Sigmoid colon (tissue), 3 donors: Measurements from ENCODE around the gene EP400.

Experiments used
- CTCF ChIP-seq, 4 experiments: fragments of 450-650 bp in 3 of 4; fragments of 200-600 bp in 1 of 4; IDR thresholded peaks; one replicate each; pipeline ENCODE4 v1.5.1; 2016 to 2019; ENCODE audit warnings: antibody characterized with exemption in 4 of 4, mild to moderate bottlenecking in 3 of 4, moderate library complexity in 2 of 4
- POLR2A ChIP-seq, 2 donors: fragments of 450-650 bp; IDR thresholded peaks; one replicate each; pipeline ENCODE4 v1.6.1; 2016; ENCODE audit warnings: antibody characterized with exemption in 2 of 2, mild to moderate bottlenecking in 2 of 2, moderate library complexity in 2 of 2

DNA sequence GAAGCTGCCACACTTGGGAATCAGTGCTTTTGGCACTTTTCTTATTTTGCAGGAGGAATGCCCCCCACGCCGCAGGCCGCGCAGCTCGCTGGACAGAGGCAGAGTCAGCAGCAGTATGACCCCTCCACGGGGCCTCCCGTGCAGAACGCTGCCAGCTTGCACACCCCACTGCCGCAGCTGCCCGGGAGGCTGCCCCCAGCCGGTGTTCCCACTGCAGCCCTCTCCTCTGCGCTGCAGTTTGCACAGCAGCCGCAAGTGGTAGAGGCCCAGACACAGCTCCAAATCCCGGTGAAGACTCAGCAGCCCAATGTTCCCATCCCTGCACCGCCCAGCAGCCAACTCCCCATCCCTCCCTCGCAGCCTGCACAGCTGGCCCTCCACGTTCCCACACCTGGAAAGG, 32.3 kb downstream of the EP400 start:
- TF ChIP-seq CTCF (IDR thresholded peaks at IDR 0.05) (no peak), POLR2A (IDR thresholded peaks at IDR 0.05) (no peak)
